ENCODE results near the gene C1QA.

The C1QA gene

GRCh38 chr1:22639286-22639685 is 2.9 kb downstream of the C1QA start:
- Histone ChIP-seq H3K4me3 (ENCODE audit: low read depth, low read length, poor library complexity, severe bottlenecking) (no peak overlapping the region), H3K27ac (ENCODE audit: low read depth, low read length, poor library complexity, severe bottlenecking) (no peak overlapping the region), H3K27me3 (ENCODE audit: insufficient read depth, low read length) (no peaks in the 10 kb centered on the region)

GRCh38 chr1:22641247-22641646 is 4.8 kb downstream of the C1QA start:
- no peaks in the 10 kb centered on the region for H4K20me1 ChIP-seq (ENCODE audit: insufficient read depth, low read length)
- H3K4me2 ChIP-seq (ENCODE audit: low read length): no peak overlapping the region
- no peak overlapping the region for H3K4me3 ChIP-seq (ENCODE audit: low read depth, low read length, poor library complexity, severe bottlenecking)
- H3K9me3 ChIP-seq (ENCODE audit: low read length): no peaks in the 10 kb centered on the region
- H3K4me1 ChIP-seq (ENCODE audit: insufficient read depth, low read length, severe bottlenecking): no peaks in the 10 kb centered on the region
- no peaks in the 10 kb centered on the region for H3F3A ChIP-seq (ENCODE audit: insufficient read depth, low read length)
- H3K79me2 ChIP-seq (ENCODE audit: insufficient read depth, low read length): no peaks in the 10 kb centered on the region
- no peak overlapping the region for H2AFZ ChIP-seq (ENCODE audit: low read length)
- H3K9ac ChIP-seq (ENCODE audit: low read length): no peak overlapping the region
- H3K9me2 ChIP-seq (ENCODE audit: low read depth, low read length): no peaks in the 10 kb centered on the region
- no peaks in the 10 kb centered on the region for H3K27me3 ChIP-seq (ENCODE audit: insufficient read depth, low read length)
- TF ChIP-seq CTCF (IDR thresholded peaks at IDR 0.05; ENCODE audit: low read length) (no peak), EZH2 (IDR thresholded peaks at IDR 0.05; ENCODE audit: borderline replicate concordance, low read length) (no peak)
- H3K36me3 ChIP-seq (ENCODE audit: insufficient read depth, low read length): no peaks in the 10 kb centered on the region
- no peak overlapping the region for H3K27ac ChIP-seq (ENCODE audit: low read depth, low read length, poor library complexity, severe bottlenecking)

More at GRCh38 chr1:22639286-22639685, 2.9 kb downstream of the C1QA start:
- TF ChIP-seq EZH2 (IDR thresholded peaks at IDR 0.05; ENCODE audit: borderline replicate concordance, low read length): no peak
- TF ChIP-seq CTCF (IDR thresholded peaks at IDR 0.05; ENCODE audit: low read length): no peak
- no peaks in the 10 kb centered on the region for H3F3A ChIP-seq (ENCODE audit: insufficient read depth, low read length)
- no peaks in the 10 kb centered on the region for H3K9me2 ChIP-seq (ENCODE audit: low read depth, low read length)
- no peaks in the 10 kb centered on the region for H3K79me2 ChIP-seq (ENCODE audit: insufficient read depth, low read length)
- no peaks in the 10 kb centered on the region for H3K36me3 ChIP-seq (ENCODE audit: insufficient read depth, low read length)
- H2AFZ ChIP-seq (ENCODE audit: low read length): no peak overlapping the region
- H4K20me1 ChIP-seq (ENCODE audit: insufficient read depth, low read length): no peaks in the 10 kb centered on the region
- H3K9ac ChIP-seq (ENCODE audit: low read length): no peak overlapping the region
- H3K9me3 ChIP-seq (ENCODE audit: low read length): no peaks in the 10 kb centered on the region
- no peaks in the 10 kb centered on the region for H3K4me1 ChIP-seq (ENCODE audit: insufficient read depth, low read length, severe bottlenecking)
- no peak overlapping the region for H3K4me2 ChIP-seq (ENCODE audit: low read length)

- no peak overlapping the region for H2AFZ ChIP-seq (ENCODE audit: low read length)
- no peaks in the 10 kb centered on the region for H4K20me1 ChIP-seq (ENCODE audit: insufficient read depth, low read length)
- H3F3A ChIP-seq (ENCODE audit: insufficient read depth, low read length): no peaks in the 10 kb centered on the region
- H3K9me3 ChIP-seq (ENCODE audit: low read length): no peaks in the 10 kb centered on the region
- H3K27me3 ChIP-seq (ENCODE audit: insufficient read depth, low read length): no peaks in the 10 kb centered on the region
- H3K4me1 ChIP-seq (ENCODE audit: insufficient read depth, low read length, severe bottlenecking): no peaks in the 10 kb centered on the region
- TF ChIP-seq EZH2 (IDR thresholded peaks at IDR 0.05; ENCODE audit: borderline replicate concordance, low read length) (no peak), CTCF (IDR thresholded peaks at IDR 0.05; ENCODE audit: low read length) (peak; percentile 84)
- no peaks in the 10 kb centered on the region for H3K36me3 ChIP-seq (ENCODE audit: insufficient read depth, low read length)
- no peak overlapping the region for H3K9ac ChIP-seq (ENCODE audit: low read length)
- H3K4me3 ChIP-seq (ENCODE audit: low read depth, low read length, poor library complexity, severe bottlenecking): no peak overlapping the region
- H3K4me2 ChIP-seq (ENCODE audit: low read length): no peak overlapping the region
- H3K79me2 ChIP-seq (ENCODE audit: insufficient read depth, low read length): no peaks in the 10 kb centered on the region
- H3K9me2 ChIP-seq (ENCODE audit: low read depth, low read length): no peaks in the 10 kb centered on the region
- H3K27ac ChIP-seq (ENCODE audit: low read depth, low read length, poor library complexity, severe bottlenecking): no peak overlapping the region
Observed at GRCh38 chr1:22641906-22642636, 5.6 kb downstream of the C1QA start.
